Small intestine (tissue), 7 donors: ENCODE measurements around the gene MAP4K3. TPM values are rescaled to one million over a fixed set of nuclear protein-coding genes. Genes with fewer than 3 reads are reported as not detected.

Source experiments
- DNase-seq, 2 donors: peaks; one replicate each; pipeline versions ENCODE4 v3.0.0 to v3.0.0-alpha.2; 2013
- FAIRE-seq: peaks from 2 replicates; lab custom pipeline; 2012; peaks lifted over from hg19 to GRCh38; lab: Jason Lieb, UNC
- H3K27ac ChIP-seq, 3 donors: one replicate each; pipeline ENCODE4 v1.5.1; 2013; ENCODE audit warnings: low read length in 2 of 3, mild to moderate bottlenecking in 2 of 3, control low read depth in 1 of 3, inconsistent platforms in 1 of 3, low read depth in 1 of 3, moderate library complexity in 1 of 3
- H3K27me3 ChIP-seq, 3 donors: one replicate each; pipeline ENCODE4 v1.6.1; 2013; ENCODE audit warnings: low read length in 3 of 3, inconsistent platforms in 1 of 3; ENCODE audit not compliant: control insufficient read depth in 3 of 3, insufficient read depth in 3 of 3
- H3K36me3 ChIP-seq, 3 donors: one replicate each; pipeline ENCODE4 v1.6.1; 2013; ENCODE audit warnings: low read length in 3 of 3, inconsistent platforms in 1 of 3, low read depth in 1 of 3, mild to moderate bottlenecking in 1 of 3, moderate library complexity in 1 of 3; ENCODE audit not compliant: control insufficient read depth in 3 of 3, insufficient read depth in 2 of 3
- H3K4me1 ChIP-seq, 3 donors: one replicate each; pipeline ENCODE4 v1.6.1; 2013; ENCODE audit warnings: low read length in 2 of 3, inconsistent platforms in 1 of 3, low read depth in 1 of 3, mild to moderate bottlenecking in 1 of 3, moderate library complexity in 1 of 3; ENCODE audit not compliant: control insufficient read depth in 3 of 3, insufficient read depth in 2 of 3
- H3K4me3 ChIP-seq, 3 donors: one replicate each; pipeline ENCODE4 v1.5.1; 2013; ENCODE audit warnings: low read length in 3 of 3, control low read depth in 1 of 3, inconsistent platforms in 1 of 3, low read depth in 1 of 3, mild to moderate bottlenecking in 1 of 3, moderate library complexity in 1 of 3
- H3K9me3 ChIP-seq, 2 donors: one replicate each; pipeline ENCODE4 v1.6.1; 2013; ENCODE audit warnings: low read depth in 1 of 2, low read length in 1 of 2; ENCODE audit not compliant: control insufficient read depth in 2 of 2, insufficient read depth in 1 of 2
- WGBS, 3 donors: extraction: QIAGEN DNeasy Blood & Tissue Kit; methylation state at CpG; one replicate each; pipeline ENCODE4 v1.1.7; 2013; 5-methylcytosine and 5-hydroxymethylcytosine counted together
- polyA plus RNA-seq, 4 donors: library from polyadenylated mRNA; stranded (reverse) in 3 of 4; unstranded in 1 of 4; fragments of 200-250 nt in 3 of 4; fragments of 120-200 nt in 1 of 4; gene quantifications; one replicate each; pipeline versions ENCODE4 v1.2.1 to v1.2.3, GENCODE V29; 2013
- donor health status: healthy with polysubstance abuse.
- donor health status: control.
- donor health status: control.
- donor health status: Bipolar disorder and iron deficiency.
- donor health status: healthy.

Gene MAP4K3
- polyA plus RNA-seq, 4 donors, result 9.5 to 29.9 (median 13.9) TPM

DNA sequence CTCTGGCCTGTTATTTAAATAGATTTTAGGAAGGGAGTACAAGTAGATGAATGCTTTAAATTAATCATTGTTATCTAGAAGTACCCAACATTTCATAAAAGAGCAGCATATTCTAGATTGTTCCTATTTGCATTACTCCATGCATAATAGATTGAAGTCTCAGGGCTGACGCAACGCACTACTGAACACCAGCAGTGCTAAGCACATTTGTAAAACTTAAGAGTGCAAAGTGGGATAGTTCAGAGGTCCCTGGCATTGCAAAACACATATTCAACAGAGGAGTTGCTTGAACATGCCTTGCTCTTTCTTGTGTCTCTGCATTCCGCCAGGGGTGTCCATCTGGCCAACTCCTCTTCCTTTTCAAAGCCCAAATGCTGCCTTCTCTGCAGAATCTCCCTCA is 215.6 kb downstream of the MAP4K3 start:
- DNase-seq, result no peak
- no peak for FAIRE-seq
- Histone ChIP-seq H3K4me1 (no peaks in the 10 kb centered on the region), H3K9me3 (no peaks in the 10 kb centered on the region), H3K36me3 (no peaks in the 10 kb centered on the region), H3K27ac (peak overlapping the region in 1 of 3 donors; percentile 11), H3K4me3 (no peak overlapping the region), H3K27me3 (no peaks in the 10 kb centered on the region)
- 97 to 99% (median 97%) methylated on average over 3 of the region's 3 CpGs for WGBS, 3 donors

DNA sequence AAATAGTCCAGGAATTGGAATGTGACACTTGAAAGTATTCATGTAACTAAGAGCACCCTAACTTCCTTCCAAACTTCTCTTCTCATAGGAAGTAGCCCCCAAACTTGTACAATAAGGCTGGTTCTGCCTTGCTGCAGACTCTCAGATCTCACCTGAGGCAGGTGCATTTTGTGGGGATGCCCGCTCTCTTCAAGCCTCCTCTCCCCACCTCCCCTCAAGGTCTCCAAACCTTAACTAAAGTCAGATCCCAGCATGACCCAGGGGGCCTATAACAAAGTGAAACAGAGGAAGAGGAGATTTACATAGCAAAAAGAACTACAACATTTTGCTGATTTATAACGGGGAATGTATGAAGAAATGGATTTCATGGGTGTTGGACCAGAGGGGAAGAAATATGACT is 216.9 kb downstream of the MAP4K3 start:
- Histone ChIP-seq H3K4me1 (no peaks in the 10 kb centered on the region), H3K27ac (no peak overlapping the region), H3K4me3 (no peak overlapping the region), H3K9me3 (no peaks in the 10 kb centered on the region), H3K36me3 (no peaks in the 10 kb centered on the region), H3K27me3 (no peaks in the 10 kb centered on the region)
- no peak for DNase-seq
- WGBS, 3 donors, result 90 to 98% (median 98%) methylated on average over 2 of the region's 2 CpGs
- no peak for FAIRE-seq

DNA sequence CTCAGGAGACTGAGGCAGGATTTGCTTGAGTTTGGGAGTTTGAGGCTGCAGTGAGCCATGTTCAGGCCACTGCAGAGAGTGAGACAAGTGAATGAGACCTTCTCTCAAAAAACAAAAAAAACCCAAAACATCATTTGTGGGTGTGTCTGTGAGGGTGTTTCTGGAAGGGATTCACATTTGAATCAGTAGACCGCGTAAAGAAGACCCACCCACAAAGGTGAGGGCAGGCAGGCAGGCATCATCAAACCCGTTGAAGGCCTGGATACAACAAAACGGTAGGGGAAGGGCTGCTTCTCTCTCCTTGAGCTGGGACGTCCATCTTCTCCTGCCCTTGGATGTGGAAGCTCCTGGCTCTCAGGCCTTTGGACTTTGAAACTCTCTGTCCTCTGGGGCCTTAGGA is 218.7 kb downstream of the MAP4K3 start:
- Histone ChIP-seq H3K4me1 (no peaks in the 10 kb centered on the region), H3K27me3 (no peaks in the 10 kb centered on the region), H3K4me3 (no peak overlapping the region), H3K36me3 (no peaks in the 10 kb centered on the region), H3K27ac (peak overlapping the region in 1 of 3 donors; percentile 24), H3K9me3 (no peaks in the 10 kb centered on the region)
- WGBS, 3 donors, result 79 to 92% (median 90%) methylated on average over 5 of the region's 5 CpGs
- FAIRE-seq (no peak), DNase-seq (peak in 1 of 2 donors; percentile 9)

DNA sequence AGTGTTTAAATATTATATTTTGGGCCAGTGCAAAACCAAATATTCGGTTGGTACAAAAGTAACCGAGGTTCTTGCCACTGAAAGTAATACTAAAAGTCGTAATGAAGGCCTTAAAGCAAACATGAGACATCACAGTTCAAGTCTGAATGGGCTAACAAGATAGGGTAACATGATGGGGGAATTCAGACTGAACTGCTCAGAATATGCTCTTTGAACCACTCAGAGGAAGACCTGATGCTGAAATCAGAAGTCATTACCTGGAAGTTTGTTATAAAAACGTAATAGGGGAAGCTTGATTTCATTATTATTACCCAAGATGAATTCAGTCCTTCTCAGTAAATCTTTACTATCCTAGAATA is 219.9 kb downstream of the MAP4K3 start:
- H3K36me3 ChIP-seq, result no peaks in the 10 kb centered on the region
- DNase-seq (no peak), FAIRE-seq (no peak)
- 61 to 70% (median 67%) methylated on average over 4 of the region's 4 CpGs for WGBS, 3 donors
- H3K27me3 ChIP-seq, result no peaks in the 10 kb centered on the region
- no peaks in the 10 kb centered on the region for H3K4me1 ChIP-seq
- H3K9me3 ChIP-seq, result no peaks in the 10 kb centered on the region
- no peak overlapping the region for H3K4me3 ChIP-seq
- no peak overlapping the region for H3K27ac ChIP-seq

DNA sequence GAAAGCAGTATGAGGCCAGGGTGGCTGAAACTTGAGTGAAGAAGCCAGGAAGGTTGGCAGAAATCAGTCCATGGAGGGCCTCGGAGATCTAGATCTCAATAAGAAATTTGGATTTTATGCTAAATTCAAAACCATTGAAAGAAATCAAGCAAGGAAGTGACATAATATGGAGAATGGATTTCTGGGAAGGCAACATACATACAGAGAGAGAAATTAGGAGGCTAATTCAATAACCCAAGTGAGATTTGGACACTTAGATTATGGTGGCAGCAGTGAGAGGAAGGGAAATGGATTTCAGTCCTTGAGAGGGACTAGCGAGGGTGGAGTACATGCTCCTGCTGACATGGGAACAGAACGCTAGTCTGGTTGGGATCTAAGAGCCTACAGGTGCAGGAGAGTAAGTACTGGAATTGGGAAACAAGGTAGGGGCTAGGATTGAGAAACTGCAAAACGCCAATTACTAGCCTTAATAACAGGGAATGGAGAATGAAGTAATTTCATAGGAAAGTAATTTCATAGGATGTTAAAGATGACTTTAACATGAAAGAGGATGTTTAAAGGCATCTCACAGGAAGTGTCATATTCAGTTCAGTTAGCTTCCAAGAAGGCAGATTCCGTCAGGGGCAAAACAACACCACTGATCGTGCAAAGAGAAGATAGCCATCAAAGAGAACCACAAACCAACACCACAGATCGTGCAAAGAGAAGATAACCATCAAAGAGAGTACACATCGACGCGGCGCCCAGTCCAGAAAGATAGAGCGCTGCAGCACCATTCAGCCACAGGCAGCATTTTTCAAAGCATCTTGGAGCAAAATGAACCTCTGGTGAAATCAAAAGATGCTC is 220.5 kb downstream of the MAP4K3 start:
- WGBS, 3 donors, result 60 to 84% (median 61%) methylated on average over 12 of the region's 12 CpGs
- peak in 1 of 2 donors; percentile 72 for DNase-seq
- H3K9me3 ChIP-seq, result no peaks in the 10 kb centered on the region
- no peak for FAIRE-seq
- H3K4me1 ChIP-seq, result no peaks in the 10 kb centered on the region
- H3K4me3 ChIP-seq, result no peak overlapping the region
- H3K27ac ChIP-seq, result peak overlapping the region in 1 of 3 donors; percentile 81
- no peaks in the 10 kb centered on the region for H3K36me3 ChIP-seq
- no peaks in the 10 kb centered on the region for H3K27me3 ChIP-seq

DNA sequence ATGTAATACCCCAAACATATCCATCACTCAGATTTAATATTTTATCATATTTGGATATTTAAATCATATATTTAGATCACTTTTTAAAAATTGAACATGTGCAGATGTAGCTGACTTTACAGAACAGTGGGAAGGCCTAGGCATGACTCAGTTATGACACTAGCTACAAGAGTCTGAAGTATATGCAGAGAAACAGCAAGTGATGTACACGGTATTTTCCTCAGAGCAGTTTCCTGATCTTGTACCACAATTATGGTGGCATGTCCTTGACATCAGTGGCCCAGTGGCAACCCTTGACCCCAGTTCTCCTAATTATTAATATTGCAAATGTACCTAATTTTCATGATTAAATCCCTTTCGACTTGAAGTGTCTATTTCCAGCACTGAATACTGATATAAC is 221.5 kb downstream of the MAP4K3 start:
- FAIRE-seq (no peak), DNase-seq (no peak)
- H3K4me3 ChIP-seq, result no peak overlapping the region
- peak overlapping the region in 1 of 3 donors; percentile 48 for H3K27ac ChIP-seq
- no peaks in the 10 kb centered on the region for H3K27me3 ChIP-seq
- no peaks in the 10 kb centered on the region for H3K4me1 ChIP-seq
- H3K36me3 ChIP-seq, result no peaks in the 10 kb centered on the region
- WGBS, 3 donors, result 75 to 86% (median 79%) methylated on average over 2 of the region's 2 CpGs
- H3K9me3 ChIP-seq, result no peaks in the 10 kb centered on the region

DNA sequence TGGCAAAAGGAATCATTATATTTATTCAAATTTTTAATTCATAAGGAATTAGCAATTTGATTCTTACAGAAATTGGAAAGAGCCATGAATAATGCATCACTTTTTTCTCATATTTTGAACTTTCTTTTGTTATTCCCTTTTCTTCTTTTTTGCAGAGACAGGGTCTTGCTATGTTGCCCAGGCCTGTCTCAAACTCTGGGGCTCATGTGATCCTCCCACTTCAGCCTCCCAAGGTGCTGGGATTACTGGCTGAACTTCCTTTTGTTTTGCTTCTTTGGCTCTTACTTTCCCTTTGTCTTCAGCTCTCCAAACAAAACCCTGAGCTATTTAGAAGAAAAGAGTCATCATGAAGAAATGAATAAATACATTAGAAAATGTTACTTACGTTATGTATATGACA is 224.1 kb downstream of the MAP4K3 start:
- no peak for FAIRE-seq
- Histone ChIP-seq H3K9me3 (no peaks in the 10 kb centered on the region), H3K36me3 (no peaks in the 10 kb centered on the region), H3K4me1 (no peaks in the 10 kb centered on the region), H3K27ac (no peak overlapping the region), H3K27me3 (no peaks in the 10 kb centered on the region), H3K4me3 (no peak overlapping the region)
- DNase-seq, result no peak
- 93 to 100% (median 99%) methylated on average over 1 of the region's 1 CpG for WGBS, 3 donors

DNA sequence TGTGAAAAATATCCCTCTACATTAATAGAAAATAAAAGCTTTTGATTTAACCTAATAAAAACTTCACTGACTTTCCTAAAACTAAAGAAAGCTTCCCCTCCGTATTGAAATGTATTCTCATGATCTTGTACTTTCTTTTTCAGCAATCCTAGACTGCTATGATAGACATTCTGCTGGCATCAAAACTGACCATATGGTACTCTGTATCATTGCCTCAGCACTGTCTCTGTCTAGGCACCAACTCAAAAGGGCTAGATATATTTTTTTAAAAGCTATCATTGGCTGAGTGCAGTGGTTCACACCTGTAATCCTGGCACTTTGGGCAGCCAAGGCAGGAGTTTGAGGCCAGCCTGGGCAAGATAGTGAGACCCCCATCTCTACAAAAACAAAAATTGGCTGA is 226.2 kb downstream of the MAP4K3 start:
- DNase-seq, result no peak
- WGBS, 3 donors, result 77 to 94% (median 79%) methylated on average over 1 of the region's 1 CpG
- FAIRE-seq, result no peak

DNA sequence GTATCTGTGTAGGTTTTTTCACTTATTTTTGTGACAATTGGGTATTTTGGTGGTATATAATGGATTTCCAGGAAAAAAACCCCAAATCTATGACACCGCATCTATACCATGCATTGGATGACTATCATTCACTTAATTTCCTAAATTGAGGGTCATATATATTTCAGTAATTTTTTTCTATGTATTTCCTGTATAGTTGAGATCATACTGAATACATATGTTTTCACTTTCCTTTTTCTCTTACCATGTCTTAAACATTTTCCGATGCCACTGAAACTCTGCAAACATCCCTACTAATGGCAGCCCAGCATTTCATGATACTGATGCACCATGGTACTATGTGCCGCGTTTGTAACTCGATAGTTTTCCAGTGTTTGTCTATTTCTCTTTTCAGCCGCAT is 233.7 kb downstream of the MAP4K3 start:
- FAIRE-seq (no peak), DNase-seq (no peak)
- Histone ChIP-seq H3K9me3 (no peaks in the 10 kb centered on the region), H3K36me3 (no peaks in the 10 kb centered on the region), H3K27me3 (no peaks in the 10 kb centered on the region), H3K4me3 (no peak overlapping the region), H3K4me1 (no peaks in the 10 kb centered on the region), H3K27ac (no peak overlapping the region)
- 66 to 91% (median 79%) methylated on average over 6 of the region's 6 CpGs for WGBS, 3 donors

More for the DNA sequence above, 226.2 kb downstream of the MAP4K3 start:
- Histone ChIP-seq H3K4me3 (no peak overlapping the region), H3K27ac (no peak overlapping the region), H3K9me3 (no peaks in the 10 kb centered on the region), H3K27me3 (no peaks in the 10 kb centered on the region), H3K36me3 (no peaks in the 10 kb centered on the region), H3K4me1 (no peaks in the 10 kb centered on the region)
